Activated naive CD8-positive, alpha-beta T cell treated with anti-CD3 and anti-CD28 coated beads, Interleukin-2, amount 10 ng/mL, durations not matched to agents 7 days and 5 days (primary cell): Measurements from ENCODE around the gene RNF227. TPM values are rescaled to one million over a fixed set of nuclear protein-coding genes. Genes with fewer than 3 reads are reported as not detected.
"Not testable (repeated sequence)": the region's sequence is repeated elsewhere in the genome, so short reads cannot be mapped to it uniquely, and the experiment has no call there.

Experiments used
- ATAC-seq: fragments of 150-1000 bp; cut with Tn5 transposase; one replicate; pipeline ENCODE4 v1.10.0; 2021; ENCODE audit warnings: low read depth, moderate library complexity
- POLR2A ChIA-PET: fragments of 350-600 bp; sonication (Branson Sonifier 250); formaldehyde crosslinking; loops from one replicate; lab custom pipeline; 2021; ENCODE audit warnings: antibody characterized with exemption; lab: Charles Lee
- DNase-seq: peaks from one replicate; pipeline ENCODE4 v3.0.0; 2021
- H3K27ac Mint-ChIP-seq: one replicate; pipeline ENCODE4 v1.8.0; 2022; ENCODE audit warnings: mild to moderate bottlenecking, mixed read lengths
- H3K27me3 Mint-ChIP-seq: one replicate; pipeline ENCODE4 v1.8.0; 2022; ENCODE audit warnings: mild to moderate bottlenecking, moderate library complexity, mixed read lengths
- H3K36me3 Mint-ChIP-seq: one replicate; pipeline ENCODE4 v1.8.0; 2021; ENCODE audit warnings: mild to moderate bottlenecking, mixed read lengths
- H3K4me1 Mint-ChIP-seq: one replicate; pipeline ENCODE4 v1.8.0; 2021; ENCODE audit warnings: mixed read lengths
- H3K4me3 Mint-ChIP-seq: one replicate; pipeline ENCODE4 v1.8.0; 2022; ENCODE audit warnings: mild to moderate bottlenecking, moderate library complexity, mixed read lengths
- H3K9me3 Mint-ChIP-seq: one replicate; pipeline ENCODE4 v1.8.0; 2021; ENCODE audit warnings: mixed read lengths
- total RNA-seq, 2 experiments: library from RNA; stranded (reverse); gene quantifications; one replicate each; pipeline ENCODE4 v1.2.3, GENCODE V29; 2021

RNF227 gene
- total RNA-seq, 2 experiments from 2014 or later: 4.5 to 5.5 TPM

DNA sequence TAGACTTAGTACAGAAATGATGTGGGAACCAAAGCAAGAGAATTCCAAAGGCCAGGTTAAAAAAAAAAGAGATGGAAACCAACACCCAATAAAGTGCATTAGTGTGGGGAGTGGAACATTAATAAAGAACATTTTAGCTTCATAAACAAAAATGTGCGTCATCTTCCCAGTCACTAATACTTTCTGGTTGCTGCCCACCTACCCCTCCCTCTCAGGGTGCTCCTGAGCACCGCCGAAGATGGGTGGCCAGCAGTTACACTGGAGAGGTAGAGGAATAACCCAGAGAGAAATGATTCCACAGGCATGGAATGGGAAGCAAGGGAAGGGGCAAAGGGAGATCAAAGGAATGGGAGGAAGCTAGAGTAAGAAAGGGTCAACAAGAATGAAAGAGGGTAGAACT, 33.5 kb downstream of the RNF227 start:
- no peaks in the 10 kb centered on the region for H3K36me3 Mint-ChIP-seq
- H3K27ac Mint-ChIP-seq: no peak overlapping the region
- ATAC-seq (no peak), DNase-seq (no peak)
- no peaks in the 10 kb centered on the region for H3K27me3 Mint-ChIP-seq
- H3K4me3 Mint-ChIP-seq: no peak overlapping the region
- POLR2A ChIA-PET: interaction anchor here (1.1 to 1.5 kb wide), 3 partner anchors 13 to 25 kb away, joined by 3 to 5 read pairs (median 3); partner anchors contain the start of gene NAA38
- no peaks in the 10 kb centered on the region for H3K9me3 Mint-ChIP-seq
- peaks cover 4% of the 10 kb centered on the region for H3K4me1 Mint-ChIP-seq

DNA sequence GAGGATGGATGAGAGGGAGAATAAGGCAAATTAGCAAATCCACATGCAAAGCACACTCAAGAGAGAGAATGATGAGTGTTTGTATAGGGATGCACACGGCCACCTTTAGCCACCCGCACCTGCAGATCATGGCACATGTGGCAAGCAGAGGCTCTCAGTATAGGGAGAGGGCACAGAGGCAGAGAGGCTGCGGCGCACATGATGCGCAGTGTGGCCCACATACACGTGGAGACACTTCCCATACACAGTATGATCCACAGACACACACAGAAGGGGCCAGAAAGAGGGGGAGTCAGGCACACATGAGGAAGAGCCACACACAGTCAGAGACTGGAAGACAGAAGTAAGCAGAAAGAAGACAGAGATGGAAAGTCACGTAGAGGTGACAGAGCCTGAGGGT, 34.0 kb downstream of the RNF227 start:
- H3K9me3 Mint-ChIP-seq: no peaks in the 10 kb centered on the region
- no peak for DNase-seq
- H3K27me3 Mint-ChIP-seq: no peaks in the 10 kb centered on the region
- H3K36me3 Mint-ChIP-seq: peaks cover 1% of the 10 kb centered on the region
- no peak overlapping the region for H3K4me3 Mint-ChIP-seq
- POLR2A ChIA-PET: interaction anchor here (1.3 to 1.5 kb wide), 2 partner anchors 12 to 13 kb away, joined by 3 to 5 read pairs; no protein-coding TSS in a partner anchor
- peaks cover 4% of the 10 kb centered on the region for H3K4me1 Mint-ChIP-seq
- ATAC-seq: no peak
- no peak overlapping the region for H3K27ac Mint-ChIP-seq

GRCh38 chr17:7881276-7882054, 34.6 kb downstream of the RNF227 start:
- H3K4me3 Mint-ChIP-seq: no peak overlapping the region
- no peaks in the 10 kb centered on the region for H3K9me3 Mint-ChIP-seq
- no peaks in the 10 kb centered on the region for H3K27me3 Mint-ChIP-seq
- no peak overlapping the region for H3K27ac Mint-ChIP-seq
- DNase-seq: no peak
- H3K4me1 Mint-ChIP-seq: peaks cover 3% of the 10 kb centered on the region
- POLR2A ChIA-PET: interaction anchor here (1.5 kb wide), 1 partner anchor 11 kb away, joined by 5 read pairs; no protein-coding TSS in a partner anchor
- ATAC-seq: no peak
- H3K36me3 Mint-ChIP-seq: peaks cover 1% of the 10 kb centered on the region

DNA sequence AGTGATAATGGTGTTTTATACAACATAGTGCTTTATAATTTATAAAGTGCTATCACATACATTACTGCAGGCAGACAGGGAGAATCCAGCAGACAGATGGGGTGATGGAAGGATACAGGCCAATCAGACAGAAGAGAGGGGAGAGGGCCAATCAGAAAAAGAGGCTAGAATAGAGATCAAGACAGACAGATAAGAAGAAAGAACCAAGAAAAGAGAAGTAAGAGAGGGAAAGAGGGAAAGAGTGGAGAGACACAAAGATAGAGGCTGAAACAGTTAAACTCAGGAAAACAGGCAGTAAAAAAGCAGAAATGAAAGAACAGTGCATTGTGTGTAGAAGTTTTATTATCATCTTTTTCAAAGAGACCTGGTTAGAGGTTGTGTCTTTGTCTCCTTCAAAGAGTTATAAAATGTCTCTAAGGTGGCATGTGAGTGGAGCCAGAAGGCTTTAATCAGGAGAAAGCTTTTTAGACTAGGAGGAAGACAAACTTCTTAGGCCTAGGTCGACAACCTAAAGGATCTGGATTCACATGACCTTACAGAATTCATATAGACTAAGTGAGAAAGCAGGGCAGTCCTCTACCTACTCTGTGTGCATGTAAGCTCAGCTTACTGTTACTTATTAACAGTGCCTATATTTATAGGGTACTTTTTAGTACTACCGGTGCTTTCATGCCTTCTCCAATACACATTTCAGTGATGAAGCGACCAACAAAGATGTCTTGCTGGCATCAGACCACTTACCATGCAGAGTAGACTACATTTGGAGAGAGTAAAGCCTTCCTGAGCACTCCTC, 35.8 kb downstream of the RNF227 start:
- ATAC-seq: no peak
- DNase-seq: no peak
- Mint-ChIP-seq H3K27ac (no peak overlapping the region), H3K36me3 (peaks cover 3% of the 10 kb centered on the region), H3K4me3 (no peak overlapping the region), H3K4me1 (peaks cover 3% of the 10 kb centered on the region), H3K27me3 (no peaks in the 10 kb centered on the region), H3K9me3 (no peaks in the 10 kb centered on the region)
- POLR2A ChIA-PET: no interaction called here

DNA sequence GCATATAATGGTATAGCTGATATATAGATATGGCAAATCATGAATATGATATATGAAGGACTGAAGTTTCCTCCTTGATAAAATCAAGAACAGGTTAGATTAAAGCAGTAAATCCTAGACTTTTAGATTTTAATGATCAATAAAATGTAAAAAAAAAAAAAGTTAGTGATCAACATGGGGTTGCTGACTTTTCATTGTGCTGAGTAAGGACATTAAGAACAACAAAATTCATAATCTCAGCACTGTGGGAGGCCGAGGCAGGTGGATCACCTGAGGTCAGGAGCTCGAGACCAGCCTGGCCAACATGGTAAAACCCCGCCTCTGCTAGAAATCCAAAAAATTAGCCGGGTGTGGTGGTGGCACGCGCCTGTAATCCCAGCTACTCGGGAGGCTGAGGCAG, 37.9 kb downstream of the RNF227 start:
- POLR2A ChIA-PET: no interaction called here
- Mint-ChIP-seq H3K27me3 (no peaks in the 10 kb centered on the region), H3K27ac (no peak overlapping the region), H3K4me1 (peaks cover 5% of the 10 kb centered on the region), H3K4me3 (no peak overlapping the region), H3K9me3 (no peaks in the 10 kb centered on the region), H3K36me3 (peaks cover 14% of the 10 kb centered on the region)
- DNase-seq: no peak
- no peak for ATAC-seq

- ATAC-seq (no peak), DNase-seq (no peak)
- POLR2A ChIA-PET: interaction anchor here (1.9 kb wide), 1 partner anchor 19 kb away, joined by 4 read pairs; the partner anchor contains the start of genes CYB5D1 and NAA38
- Mint-ChIP-seq H3K36me3 (peaks cover 18% of the 10 kb centered on the region), H3K27me3 (no peaks in the 10 kb centered on the region), H3K4me1 (peaks cover 10% of the 10 kb centered on the region), H3K4me3 (no peak overlapping the region), H3K9me3 (no peaks in the 10 kb centered on the region), H3K27ac (no peak overlapping the region)
Measured at GRCh38 chr17:7875804-7876370, 40.2 kb downstream of the RNF227 start.

DNA sequence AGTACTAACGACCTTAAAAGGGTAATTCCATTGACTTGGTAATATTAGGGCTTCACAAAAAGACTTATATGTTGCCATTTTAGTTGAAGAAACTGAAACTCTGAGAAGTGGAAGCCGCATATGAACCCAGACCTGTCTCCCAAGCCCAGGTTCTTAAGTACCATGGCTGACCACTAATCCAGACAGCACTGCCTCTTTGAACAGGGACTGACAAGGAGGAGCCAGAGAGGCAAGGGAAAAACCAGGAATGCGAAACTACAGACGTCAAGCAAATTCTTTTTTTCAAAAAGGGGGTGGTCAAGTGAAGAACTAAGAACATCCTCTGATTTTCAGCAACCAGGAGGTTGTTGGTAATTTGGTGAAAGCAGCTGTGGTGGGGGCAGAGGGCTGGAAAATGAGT, 43.0 kb downstream of the RNF227 start:
- H3K36me3 Mint-ChIP-seq: peaks cover 19% of the 10 kb centered on the region
- DNase-seq: no peak
- no peaks in the 10 kb centered on the region for H3K9me3 Mint-ChIP-seq
- POLR2A ChIA-PET: no interaction called here
- no peak for ATAC-seq
- no peak overlapping the region for H3K27ac Mint-ChIP-seq
- H3K4me1 Mint-ChIP-seq: peaks cover 23% of the 10 kb centered on the region
- no peak overlapping the region for H3K4me3 Mint-ChIP-seq
- H3K27me3 Mint-ChIP-seq: no peaks in the 10 kb centered on the region

- H3K4me3 Mint-ChIP-seq: peak overlapping the region; percentile 80
- H3K9me3 Mint-ChIP-seq: peaks cover 1% of the 10 kb centered on the region
- H3K36me3 Mint-ChIP-seq: peaks cover 28% of the 10 kb centered on the region
- no peaks in the 10 kb centered on the region for H3K27me3 Mint-ChIP-seq
- DNase-seq (no peak), ATAC-seq (peak; percentile 88)
- POLR2A ChIA-PET: interaction anchor here (0.8 to 2.7 kb wide), 3 partner anchors 11 to 25 kb away, joined by 3 to 15 read pairs (median 8); partner anchors contain the start of genes CYB5D1 and NAA38
- peak overlapping the region; percentile 86 for H3K27ac Mint-ChIP-seq
- peaks cover 33% of the 10 kb centered on the region for H3K4me1 Mint-ChIP-seq
Measured at GRCh38 chr17:7867881-7868329, 48.2 kb downstream of the RNF227 start.

DNA sequence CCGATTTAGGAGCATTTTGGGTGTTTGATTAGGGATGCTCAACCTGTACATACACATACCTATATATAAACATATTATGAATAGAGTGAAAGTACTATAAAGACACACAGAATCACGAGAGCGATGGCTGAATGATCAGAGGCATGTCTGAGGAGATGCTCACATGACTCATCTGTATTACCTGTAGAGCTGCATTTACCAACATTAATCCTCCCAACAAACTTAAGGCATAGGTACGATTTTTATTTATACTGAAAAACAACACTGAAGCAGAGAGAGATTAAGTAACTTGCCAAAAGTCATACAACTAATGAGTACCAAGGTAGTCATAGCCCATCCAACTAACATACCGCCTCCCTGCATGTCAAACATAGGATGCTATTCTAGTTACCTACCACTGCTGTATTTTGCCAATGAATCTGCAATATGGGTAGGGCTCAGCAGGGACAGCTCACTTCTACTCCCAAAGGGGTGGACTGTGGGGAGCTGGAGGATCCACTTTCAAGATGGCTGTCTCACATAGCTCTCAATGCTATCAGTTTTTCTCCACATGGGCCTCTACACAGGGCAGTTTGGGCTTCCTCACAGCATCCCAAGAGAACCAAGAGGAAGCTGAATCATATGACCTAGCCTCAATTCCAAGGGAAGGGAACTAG, 51.0 kb downstream of the RNF227 start:
- H3K4me1 Mint-ChIP-seq: peaks cover 37% of the 10 kb centered on the region
- no peak overlapping the region for H3K4me3 Mint-ChIP-seq
- H3K27ac Mint-ChIP-seq: no peak overlapping the region
- DNase-seq (no peak), ATAC-seq (no peak)
- POLR2A ChIA-PET: interaction anchor here (0.6 to 3.2 kb wide), 3 partner anchors 9 to 21 kb away, joined by 3 to 11 read pairs (median 4); no protein-coding TSS in a partner anchor
- H3K9me3 Mint-ChIP-seq: peaks cover 1% of the 10 kb centered on the region
- H3K36me3 Mint-ChIP-seq: peaks cover 31% of the 10 kb centered on the region
- H3K27me3 Mint-ChIP-seq: no peaks in the 10 kb centered on the region

- peaks cover 31% of the 10 kb centered on the region for H3K36me3 Mint-ChIP-seq
- not testable (repeated sequence) for H3K4me3 Mint-ChIP-seq, DNase-seq, H3K27ac Mint-ChIP-seq, H3K9me3 Mint-ChIP-seq, H3K27me3 Mint-ChIP-seq, ATAC-seq
- H3K4me1 Mint-ChIP-seq: peaks cover 37% of the 10 kb centered on the region
- POLR2A ChIA-PET: interaction anchor here (0.6 to 3.2 kb wide), 3 partner anchors 9 to 21 kb away, joined by 3 to 11 read pairs (median 4); no protein-coding TSS in a partner anchor
Measured at GRCh38 chr17:7864384-7864783, 51.7 kb downstream of the RNF227 start.
